Sigmoid colon (tissue), 3 donors: Measurements from ENCODE around the gene SDCBP2.

Source experiments
- CTCF ChIP-seq, 4 experiments: fragments of 450-650 bp in 3 of 4; fragments of 200-600 bp in 1 of 4; IDR thresholded peaks; one replicate each; pipeline ENCODE4 v1.5.1; 2016 to 2019; ENCODE audit warnings: antibody characterized with exemption in 4 of 4, mild to moderate bottlenecking in 3 of 4, moderate library complexity in 2 of 4
- POLR2A ChIP-seq, 2 donors: fragments of 450-650 bp; IDR thresholded peaks; one replicate each; pipeline ENCODE4 v1.6.1; 2016; ENCODE audit warnings: antibody characterized with exemption in 2 of 2, mild to moderate bottlenecking in 2 of 2, moderate library complexity in 2 of 2

- no peak for TF ChIP-seq CTCF (IDR thresholded peaks at IDR 0.05)
- no peak for TF ChIP-seq POLR2A (IDR thresholded peaks at IDR 0.05)
These were observed 29.4 kb downstream of the SDCBP2 start for GRCh38 chr20:1299522-1299921.
